Activated T-helper 1 cell treated with Interleukin-2 at 50 U/mL for 16 hours (primary cell): ENCODE data around the gene GALK1.
A peak's percentile ranks its signal among the peaks of the same experiment; 100 is the strongest.

Source experiments
- DNase-seq: peaks from one replicate; pipeline ENCODE4 v3.0.0-alpha.2; 2020; ENCODE audit warnings: low read depth

The GALK1 gene

DNA sequence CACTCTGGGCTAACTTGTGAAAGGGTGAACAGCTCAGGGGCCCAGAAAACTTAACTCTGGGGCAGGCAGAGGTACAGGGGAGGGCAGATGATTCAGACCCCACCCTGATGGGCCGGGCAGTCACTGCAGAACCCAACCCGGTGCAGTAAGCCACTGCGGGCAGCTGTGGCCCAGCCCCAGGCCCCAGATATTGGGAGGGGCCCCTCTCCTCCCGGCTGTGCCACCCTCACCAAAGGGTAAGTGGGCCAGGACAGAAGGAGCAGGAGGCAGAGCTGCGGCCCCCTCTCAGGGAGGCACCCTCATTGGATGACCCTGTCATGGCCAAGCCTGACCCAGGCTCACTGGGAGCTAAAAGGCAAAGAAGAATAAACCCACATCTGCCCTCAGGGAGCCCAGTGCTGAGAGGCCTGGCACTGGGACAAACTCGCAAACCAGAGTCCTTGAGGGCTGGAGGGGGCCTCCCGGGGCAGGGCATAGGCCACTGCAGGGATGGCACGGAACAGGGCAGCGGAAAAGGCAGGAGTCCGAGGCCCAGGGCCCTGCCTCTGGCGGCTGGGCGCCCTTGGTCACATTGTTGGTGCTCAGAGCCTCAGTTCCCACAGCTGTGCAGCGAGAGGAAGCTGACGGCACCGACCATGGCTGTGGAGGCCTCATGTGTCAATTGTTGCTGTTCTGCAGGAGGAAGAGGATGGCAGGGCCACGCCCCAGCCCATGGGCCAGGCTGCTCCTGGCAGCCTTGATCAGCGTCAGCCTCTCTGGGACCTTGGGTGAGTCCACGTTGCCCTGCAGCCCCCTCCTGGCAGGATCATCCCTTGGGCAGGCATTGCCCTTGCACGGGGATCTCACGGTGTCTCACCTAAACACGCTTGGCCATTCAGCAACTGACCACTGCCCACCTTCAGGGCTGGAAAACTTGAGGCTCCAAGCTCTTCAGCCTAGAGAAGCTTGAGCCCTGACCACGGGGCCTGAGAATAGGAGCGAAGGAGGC is 40.7 kb downstream of the GALK1 start:
- no peak for DNase-seq

DNA sequence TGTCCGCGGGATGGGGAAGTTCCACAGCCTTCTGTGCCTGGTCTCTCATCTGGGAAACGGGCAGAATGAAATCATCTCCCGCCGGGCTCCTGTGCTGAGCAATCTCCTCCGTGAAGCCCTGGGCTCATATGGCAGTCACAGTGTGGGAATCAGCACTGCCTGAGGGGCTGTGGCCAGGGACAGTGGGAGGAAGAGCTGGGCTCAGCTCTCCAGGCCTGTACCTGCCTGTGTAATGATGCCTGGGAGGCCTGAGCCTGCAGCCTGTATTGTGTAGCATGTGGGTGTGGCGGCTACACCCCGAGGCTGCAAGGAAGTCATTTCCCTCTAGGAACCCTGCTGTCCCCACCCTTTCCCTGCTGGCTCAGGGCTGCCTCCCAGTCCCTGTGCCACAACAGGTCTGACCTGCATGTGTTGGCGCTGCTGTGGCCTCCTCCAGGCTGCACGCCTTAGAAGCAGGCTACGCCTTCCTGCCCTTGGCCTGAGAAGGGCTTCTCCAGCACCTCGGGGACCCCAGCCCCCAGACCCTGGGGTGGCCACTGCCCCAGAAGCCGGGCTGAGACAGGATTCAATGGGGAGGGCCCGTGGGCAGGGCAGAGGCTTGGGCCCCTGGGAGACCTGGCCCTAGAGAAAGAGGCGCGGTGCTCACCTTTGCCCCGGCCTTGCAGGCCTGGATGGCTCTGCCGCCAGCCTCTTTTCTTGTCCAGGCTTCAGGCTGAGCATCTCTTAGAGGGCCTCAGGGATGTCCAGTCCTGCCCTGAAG is 41.6 kb downstream of the GALK1 start:
- no peak for DNase-seq

DNA sequence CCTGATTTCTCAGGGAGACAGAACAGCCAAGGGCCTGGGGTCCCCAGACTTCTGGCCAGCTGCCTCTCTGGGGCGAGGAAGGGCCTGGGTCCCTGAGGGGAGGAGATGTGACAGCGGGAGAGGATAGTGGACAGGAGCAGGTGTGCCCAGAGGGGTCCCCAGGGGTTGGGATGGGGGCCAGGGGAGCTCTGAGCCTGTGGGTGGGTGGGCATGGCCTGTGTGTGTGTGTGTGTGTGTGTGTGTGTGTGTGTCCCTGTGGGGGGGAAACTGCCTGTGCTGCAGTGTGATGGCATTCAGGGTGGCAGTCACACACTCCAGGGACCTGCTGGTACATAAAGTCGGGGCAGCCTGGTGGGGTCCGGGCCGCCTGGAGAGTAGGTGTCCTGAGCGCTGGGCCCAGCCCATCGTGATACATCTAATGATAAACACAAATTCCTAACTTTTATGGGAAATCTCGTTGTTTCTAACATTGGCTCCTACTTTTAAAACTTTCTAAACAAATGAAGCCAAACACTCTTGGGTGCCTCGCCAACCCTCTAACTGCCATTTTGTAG is 42.4 kb downstream of the GALK1 start:
- no peak for DNase-seq

DNA sequence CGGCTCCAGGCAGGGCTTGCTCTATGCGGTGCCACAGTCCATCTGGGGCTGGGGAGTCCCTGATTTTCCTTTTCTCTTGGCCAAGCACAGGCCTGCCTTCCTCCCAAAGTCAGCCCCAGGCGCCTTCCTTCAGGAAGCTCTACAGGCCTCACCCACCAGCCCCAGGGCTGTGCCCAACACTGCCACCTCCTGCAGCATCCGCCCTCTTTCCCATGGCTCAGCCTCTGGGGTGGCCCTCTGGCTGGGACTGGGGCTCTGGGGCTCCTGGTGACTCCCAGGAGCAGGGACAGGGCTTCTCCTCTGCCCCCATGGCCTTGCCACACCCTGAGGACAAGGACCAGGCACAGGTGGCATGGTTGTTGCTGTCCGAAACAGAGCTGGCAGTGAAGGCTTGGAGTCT is 42.9 kb downstream of the GALK1 start:
- DNase-seq: no peak

DNA sequence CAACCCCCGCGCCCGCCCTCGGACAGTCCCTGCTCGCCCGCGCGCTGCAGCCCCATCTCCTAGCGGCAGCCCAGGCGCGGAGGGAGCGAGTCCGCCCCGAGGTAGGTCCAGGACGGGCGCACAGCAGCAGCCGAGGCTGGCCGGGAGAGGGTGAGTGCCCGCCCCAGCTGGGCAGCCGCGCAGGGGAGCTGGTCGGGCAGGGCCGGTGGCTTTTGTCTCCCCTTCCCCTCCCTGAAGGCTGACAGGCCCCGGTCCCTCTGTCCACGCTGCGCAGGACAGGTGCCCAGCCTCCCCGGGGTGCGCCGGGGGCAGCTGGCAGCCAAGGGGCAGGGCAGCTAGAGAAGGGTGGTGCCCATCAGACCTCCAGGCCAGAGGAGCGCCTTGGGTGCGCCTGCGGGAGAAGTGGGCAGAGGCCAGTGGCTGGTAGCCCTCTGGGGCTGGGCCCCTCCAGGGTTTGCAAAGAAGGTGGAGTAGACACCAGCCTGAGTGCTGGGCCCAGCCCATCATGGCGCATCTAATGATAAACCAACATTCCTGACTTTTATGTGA is 43.5 kb downstream of the GALK1 start:
- DNase-seq: no peak

DNA sequence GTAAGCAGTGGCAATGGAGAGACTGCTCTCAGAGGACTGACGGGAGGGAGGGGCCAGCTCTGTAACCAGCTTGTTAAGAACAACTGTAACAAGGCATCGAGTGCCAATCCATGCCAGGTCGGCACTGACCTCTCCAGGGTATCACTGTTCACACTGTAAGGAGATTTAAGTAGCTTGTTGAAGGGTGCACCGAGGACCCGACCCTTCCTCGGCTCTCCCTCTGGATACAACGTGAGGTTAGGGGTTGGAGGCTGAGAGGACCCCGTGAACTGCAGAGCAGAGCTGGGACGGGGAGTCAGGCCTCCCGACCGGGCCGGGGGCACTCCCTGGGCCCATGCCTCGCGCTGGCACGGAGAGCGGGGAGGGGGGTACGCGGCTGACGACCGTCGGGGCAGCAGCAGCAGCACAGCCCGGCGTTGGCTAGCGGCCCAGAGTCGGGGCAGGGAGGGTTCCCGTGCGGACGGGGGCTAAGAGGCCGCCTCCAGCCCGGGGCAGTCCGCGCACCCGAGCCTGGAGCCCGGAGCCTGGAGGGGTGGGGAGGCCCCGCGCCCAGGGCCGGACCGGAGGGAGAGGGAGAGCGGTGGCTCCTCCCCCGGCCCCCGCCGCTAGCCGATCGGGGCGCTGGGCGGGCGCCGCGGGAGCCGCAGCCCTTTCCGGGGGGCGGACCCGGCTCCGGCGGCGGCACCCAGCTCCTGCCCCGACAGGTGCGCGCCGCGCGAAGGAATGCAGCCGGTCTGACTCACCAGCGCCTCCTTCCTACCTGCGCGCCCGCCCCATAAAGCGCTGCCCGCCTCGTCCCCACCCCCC is 44.1 kb downstream of the GALK1 start, which contains the start of gene ITGB4:
ITGB4 (plus strand) TSS at position 804 of the 807 bp plus-strand sequence. CDS start 3,245 bp downstream, outside the sequence.
- peak; percentile 59 for DNase-seq

DNA sequence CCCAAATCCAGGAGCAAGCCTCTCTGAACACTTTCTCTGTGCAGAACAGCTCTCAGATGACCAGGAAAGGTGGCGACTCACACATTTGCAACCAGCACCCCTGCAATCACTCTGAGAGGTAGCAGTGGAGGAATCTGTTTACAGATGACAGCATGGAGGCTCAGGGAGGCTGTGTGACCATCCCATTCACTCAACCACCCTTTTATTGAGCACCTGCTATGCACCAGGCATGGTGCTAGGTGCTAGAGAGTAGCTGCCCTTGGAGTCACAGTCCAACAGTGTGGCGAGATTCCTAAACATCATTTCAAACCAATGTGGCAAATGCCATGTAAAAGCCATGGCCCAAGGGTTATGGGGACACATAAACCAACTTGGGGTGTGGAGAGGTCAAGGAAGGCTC is 45.3 kb downstream of the GALK1 start:
- no peak for DNase-seq

DNA sequence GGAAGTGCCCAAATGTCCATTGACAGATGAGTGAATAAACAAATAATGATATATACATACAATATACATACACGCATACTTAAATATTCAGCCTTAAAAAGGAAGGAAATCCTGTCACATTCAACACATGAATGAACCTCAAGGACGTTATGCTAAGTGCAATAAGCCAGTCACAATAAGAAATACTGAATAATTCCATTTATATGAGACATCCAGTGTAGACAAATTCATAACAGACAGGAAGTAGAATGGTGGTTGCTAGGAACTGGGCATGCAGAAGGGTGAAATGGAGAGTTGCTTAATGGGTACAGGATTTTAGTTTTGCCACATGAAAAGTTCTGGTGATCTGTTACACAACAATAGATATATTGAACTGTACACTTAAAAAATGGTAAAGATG is 52.5 kb downstream of the GALK1 start:
- DNase-seq: no peak
